ENCODE data around the gene IRGC.

Gene IRGC

GRCh38 chr19:43755256-43755801, 39.5 kb downstream of the IRGC start (continued):
- TF ChIP-seq ZNF501 (tag by site-specific recombination; IDR thresholded peaks at IDR 0.05) (peak; percentile 44; the same call in 1 of the 2 replicates), SCRT2 (tag by site-specific recombination; IDR thresholded peaks at IDR 0.05) (0 out of 2 replicates have a peak, but pooled peaks have one; percentile 7), ZSCAN16 (tag by site-specific recombination; IDR thresholded peaks at IDR 0.05) (0 out of 2 replicates have a peak, but pooled peaks have one; percentile 52), ZNF202 (tag by site-specific recombination; IDR thresholded peaks at IDR 0.05; ENCODE audit: borderline replicate concordance) (no peak), ZNF121 (tag by site-specific recombination; IDR thresholded peaks at IDR 0.05) (peak; percentile 34; the same call in 1 of the 2 replicates), ZNF561 (tag by site-specific recombination; IDR thresholded peaks at IDR 0.05; ENCODE audit: borderline replicate concordance) (peak; percentile 53), ZBTB21 (tag by site-specific recombination; IDR thresholded peaks at IDR 0.05) (peak; percentile 76), ZNF391 (tag by site-specific recombination; IDR thresholded peaks at IDR 0.05; ENCODE audit: borderline replicate concordance, low read depth) (peak; percentile 73), ZNF16 (tag by site-specific recombination; IDR thresholded peaks at IDR 0.05; ENCODE audit: low read depth) (0 out of 2 replicates have a peak, but pooled peaks have one; percentile 43), ZNF398 (tag by site-specific recombination; IDR thresholded peaks at IDR 0.05) (0 out of 2 replicates have a peak, but pooled peaks have one; percentile 5)

GRCh38 chr19:43759515-43759914, 43.6 kb downstream of the IRGC start:
- TF ChIP-seq ZBTB44 (tag by site-specific recombination; IDR thresholded peaks at IDR 0.05) (no peak), PRDM1 (tag by site-specific recombination; IDR thresholded peaks at IDR 0.05) (peak; percentile 71), ZSCAN18 (tag by site-specific recombination; IDR thresholded peaks at IDR 0.05) (no peak), ZBTB21 (tag by site-specific recombination; IDR thresholded peaks at IDR 0.05) (no peak), ZNF600 (tag by site-specific recombination; IDR thresholded peaks at IDR 0.05) (peak; percentile 69), ZNF23 (tag by site-specific recombination; IDR thresholded peaks at IDR 0.05; ENCODE audit: borderline replicate concordance) (no peak), SP7 (tag by site-specific recombination; IDR thresholded peaks at IDR 0.05) (0 out of 2 replicates have a peak, but pooled peaks have one; percentile 71), ZNF132 (tag by site-specific recombination; IDR thresholded peaks at IDR 0.05; ENCODE audit: borderline replicate concordance) (no peak), CTCF (tag by site-specific recombination; IDR thresholded peaks at IDR 0.05) (0 out of 2 replicates have a peak, but pooled peaks have one; percentile 40), ZNF114 (tag by site-specific recombination; IDR thresholded peaks at IDR 0.05) (no peak), GFI1B (tag by site-specific recombination; IDR thresholded peaks at IDR 0.05) (no peak)
- Histone ChIP-seq H3K27ac (ENCODE audit: extremely low read depth, low read depth, low read length) (no peak overlapping the region), H3K36me3 (ENCODE audit: control insufficient read depth in 2 of 2, insufficient read depth in 1 of 2, low read length in 2 of 2) (peaks cover 6 to 7% of the 10 kb centered on the region in 2 experiments; a peak in 2 of 3 replicates), H3K4me1 (ENCODE audit: control insufficient read depth, insufficient read depth, low read length) (peaks cover 21% of the 10 kb centered on the region), H3K9me3 (ENCODE audit: control insufficient read depth, insufficient read depth, low read depth, low read length) (no peaks in the 10 kb centered on the region), H3K4me3 (ENCODE audit: low read depth, low read length) (no peak overlapping the region)
- ChIA-PET POLR2A (interaction anchor here (0.7 to 1.3 kb wide), 4 partner anchors 10 to 227 kb away, joined by 3 to 6 read pairs (median 3); partner anchors contain the start of gene ZNF575), CTCF (interaction anchor here (0.6 to 9.0 kb wide), 8 partner anchors 8 to 179 kb away, joined by 3 to 151 read pairs (median 4); partner anchors contain the start of gene LYPD5)
